Caco-2 (cell line): ENCODE data around the gene PPP3R2. TPM values are rescaled to one million over a fixed set of nuclear protein-coding genes. Genes with fewer than 3 reads are reported as not detected.
"Not testable (repeated sequence)": the region's sequence is repeated elsewhere in the genome, so short reads cannot be mapped to it uniquely, and the experiment has no call there.

Experiments
- BruUV-seq: library from RNA; stranded (reverse); fragments of 400-500 nt; replicated peaks from 2 replicates; lab custom pipeline; 2021; lab: Mats Ljungman, UMichigan
- CTCF ChIA-PET: fragments of 300-600 bp; sonication (Branson Sonifier 250); formaldehyde crosslinking; loops from one replicate; lab custom pipeline; 2022; ENCODE audit warnings: antibody characterized with exemption; lab: Charles Lee
- POLR2A ChIA-PET: fragments of 300-600 bp; sonication (Branson Sonifier 250); formaldehyde crosslinking; loops from one replicate; lab custom pipeline; 2022; ENCODE audit warnings: antibody characterized with exemption; lab: Charles Lee
- DNase-seq, 2 experiments: peaks; one replicate each; pipeline versions ENCODE4 v3.0.0 to v3.0.0-alpha.2; 2020 to 2022
- H3K27me3 ChIP-seq: replicated peaks from 2 replicates; pipeline ENCODE4 v1.6.0; 2011; ENCODE audit warnings: low read length; ENCODE audit not compliant: control insufficient read depth, insufficient read depth
- H3K36me3 ChIP-seq: 2 replicates; pipeline ENCODE4 v1.5.1; 2011; ENCODE audit warnings: low read length; ENCODE audit not compliant: control insufficient read depth, insufficient read depth
- H3K4me1 ChIP-seq: fragments of 250-450 bp; sonication (Bioruptor Pico); 2 replicates; pipeline ENCODE4 v1.5.1; 2020; ENCODE audit warnings: mild to moderate bottlenecking
- H3K4me3 ChIP-seq: 2 replicates; pipeline ENCODE4 v1.5.1; 2011; ENCODE audit warnings: low read depth, mild to moderate bottlenecking, control low read depth, low read length
- H3K9me3 ChIP-seq: fragments of 250-450 bp; sonication (Bioruptor Pico); 2 replicates; pipeline ENCODE4 v1.5.1; 2020; ENCODE audit warnings: mild to moderate bottlenecking, moderate library complexity
- H3K27ac Mint-ChIP-seq: one replicate; pipeline ENCODE4 v1.8.0; 2022; ENCODE audit warnings: mixed read lengths; ENCODE audit not compliant: unreplicated experiment
- H3K27me3 Mint-ChIP-seq: one replicate; pipeline ENCODE4 v1.8.0; 2022; ENCODE audit warnings: mixed read lengths; ENCODE audit not compliant: insufficient read depth, unreplicated experiment
- H3K36me3 Mint-ChIP-seq: one replicate; pipeline ENCODE4 v1.8.0; 2022; ENCODE audit warnings: mild to moderate bottlenecking, mixed read lengths; ENCODE audit not compliant: insufficient read depth, unreplicated experiment
- H3K4me1 Mint-ChIP-seq: one replicate; pipeline ENCODE4 v1.8.0; 2022; ENCODE audit warnings: low read depth, mixed read lengths; ENCODE audit not compliant: unreplicated experiment
- H3K4me3 Mint-ChIP-seq: one replicate; pipeline ENCODE4 v1.8.0; 2022; ENCODE audit warnings: mild to moderate bottlenecking, moderate library complexity, mixed read lengths; ENCODE audit not compliant: unreplicated experiment
- H3K9me3 Mint-ChIP-seq: one replicate; pipeline ENCODE4 v1.8.0; 2022; ENCODE audit warnings: mixed read lengths; ENCODE audit not compliant: unreplicated experiment
- intact Hi-C: fragments of 100-400 bp; cut with micrococcal nuclease; formaldehyde crosslinking; loops from one replicate; pipeline ENCODE4 v1.10.0; 2022; ENCODE audit not compliant: unreplicated experiment
- total RNA-seq: library from RNA; stranded (reverse); gene quantifications from 2 replicates; pipeline ENCODE4 v1.2.3, GENCODE V29; 2022
- TF ChIP-seq, protein P1 (sequence below), 2 experiments: fragments of 200-600 bp in 1 of 2; IDR thresholded peaks; 1 replicate in 1 of 2; 2 replicates in 1 of 2; pipeline versions ENCODE4 v1.5.1 to v1.8.0; 2011 to 2022; ENCODE audit warnings: antibody characterized with exemption in 1 of 2, control low read depth in 1 of 2, inconsistent platforms in 1 of 2, low read depth in 1 of 2, low read length in 1 of 2, mild to moderate bottlenecking in 1 of 2, moderate library complexity in 1 of 2; ENCODE audit not compliant: insufficient read depth in 1 of 2, severe bottlenecking in 1 of 2, unreplicated experiment in 1 of 2

The PPP3R2 gene
- total RNA-seq, 1 experiment from 2014 or later = not detected

DNA sequence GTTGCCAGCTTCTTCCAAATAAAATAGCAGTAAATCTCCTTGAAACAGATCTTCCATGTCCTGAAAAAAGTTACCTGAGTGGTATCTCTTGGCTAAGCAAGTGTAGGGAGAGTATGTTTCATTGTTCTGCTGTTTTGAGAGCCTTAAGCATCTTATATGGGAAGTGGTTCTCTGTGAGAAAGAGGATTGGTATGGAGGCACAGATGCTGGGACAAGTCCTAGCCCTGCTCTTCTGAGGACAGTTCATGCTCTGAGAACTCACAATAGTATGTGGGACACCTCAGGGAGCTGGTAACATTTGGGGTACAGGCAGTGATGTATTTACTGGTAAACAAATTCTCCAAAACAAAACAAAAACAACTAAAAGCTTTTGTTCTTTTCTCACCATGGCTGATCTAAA, 2.0 kb downstream of the PPP3R2 start:
- Mint-ChIP-seq H3K4me3 (no peak overlapping the region), H3K36me3 (no peaks in the 10 kb centered on the region), H3K27ac (no peak overlapping the region), H3K9me3 (no peaks in the 10 kb centered on the region), H3K4me1 (no peaks in the 10 kb centered on the region), H3K27me3 (peaks cover 7% of the 10 kb centered on the region)
- no peaks in the 10 kb centered on the region for H3K4me1 ChIP-seq
- H3K9me3 ChIP-seq = no peaks in the 10 kb centered on the region
- TF ChIP-seq, protein P1, sequence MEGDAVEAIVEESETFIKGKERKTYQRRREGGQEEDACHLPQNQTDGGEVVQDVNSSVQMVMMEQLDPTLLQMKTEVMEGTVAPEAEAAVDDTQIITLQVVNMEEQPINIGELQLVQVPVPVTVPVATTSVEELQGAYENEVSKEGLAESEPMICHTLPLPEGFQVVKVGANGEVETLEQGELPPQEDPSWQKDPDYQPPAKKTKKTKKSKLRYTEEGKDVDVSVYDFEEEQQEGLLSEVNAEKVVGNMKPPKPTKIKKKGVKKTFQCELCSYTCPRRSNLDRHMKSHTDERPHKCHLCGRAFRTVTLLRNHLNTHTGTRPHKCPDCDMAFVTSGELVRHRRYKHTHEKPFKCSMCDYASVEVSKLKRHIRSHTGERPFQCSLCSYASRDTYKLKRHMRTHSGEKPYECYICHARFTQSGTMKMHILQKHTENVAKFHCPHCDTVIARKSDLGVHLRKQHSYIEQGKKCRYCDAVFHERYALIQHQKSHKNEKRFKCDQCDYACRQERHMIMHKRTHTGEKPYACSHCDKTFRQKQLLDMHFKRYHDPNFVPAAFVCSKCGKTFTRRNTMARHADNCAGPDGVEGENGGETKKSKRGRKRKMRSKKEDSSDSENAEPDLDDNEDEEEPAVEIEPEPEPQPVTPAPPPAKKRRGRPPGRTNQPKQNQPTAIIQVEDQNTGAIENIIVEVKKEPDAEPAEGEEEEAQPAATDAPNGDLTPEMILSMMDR (IDR thresholded peaks at IDR 0.05; ENCODE audit: insufficient read depth in 1 of 2, low read depth in 1 of 2, low read length in 1 of 2, severe bottlenecking in 1 of 2, unreplicated experiment in 1 of 2) = no peak
- no peaks in the 10 kb centered on the region for H3K36me3 ChIP-seq
- H3K4me3 ChIP-seq = no peak overlapping the region
- H3K27me3 ChIP-seq = no peaks in the 10 kb centered on the region
- DNase-seq = no peak
- ChIA-PET CTCF (no interaction called here), POLR2A (no interaction called here)
- BruUV-seq = no TSS peak
- intact Hi-C loops = no loop called here

DNA sequence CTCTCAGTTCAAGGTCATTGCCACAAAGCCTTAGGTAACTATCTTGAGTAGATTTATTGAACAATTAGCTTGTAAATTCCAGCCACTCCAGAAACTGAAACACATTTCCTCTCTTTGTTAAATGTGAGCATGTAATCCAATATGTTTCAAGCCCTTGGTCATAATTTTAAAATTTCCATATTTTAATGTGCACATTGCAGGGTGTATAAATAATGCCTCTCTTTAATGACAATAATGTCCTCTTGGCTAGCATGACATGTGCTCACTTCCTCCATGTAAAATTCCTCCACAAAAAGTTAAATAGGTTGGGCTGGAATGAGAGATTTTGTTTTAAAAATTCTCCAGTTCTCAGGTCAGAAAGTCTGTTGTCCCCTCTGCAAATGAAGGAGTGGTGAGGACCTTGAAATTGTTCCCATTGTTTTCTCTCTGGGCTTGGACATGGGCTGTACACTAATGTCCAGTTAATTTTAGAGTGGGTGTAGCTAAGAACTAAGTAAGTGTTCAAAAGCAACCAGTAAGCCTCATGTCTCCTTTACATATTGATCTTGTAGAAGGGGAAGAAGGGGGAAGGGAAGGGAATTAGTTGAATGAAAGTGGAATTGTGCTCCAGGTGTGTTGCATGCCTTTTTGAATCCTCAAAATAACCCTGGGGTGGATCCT, 2.9 kb downstream of the PPP3R2 start:
- H3K9me3 ChIP-seq = no peaks in the 10 kb centered on the region
- BruUV-seq = no TSS peak

DNA sequence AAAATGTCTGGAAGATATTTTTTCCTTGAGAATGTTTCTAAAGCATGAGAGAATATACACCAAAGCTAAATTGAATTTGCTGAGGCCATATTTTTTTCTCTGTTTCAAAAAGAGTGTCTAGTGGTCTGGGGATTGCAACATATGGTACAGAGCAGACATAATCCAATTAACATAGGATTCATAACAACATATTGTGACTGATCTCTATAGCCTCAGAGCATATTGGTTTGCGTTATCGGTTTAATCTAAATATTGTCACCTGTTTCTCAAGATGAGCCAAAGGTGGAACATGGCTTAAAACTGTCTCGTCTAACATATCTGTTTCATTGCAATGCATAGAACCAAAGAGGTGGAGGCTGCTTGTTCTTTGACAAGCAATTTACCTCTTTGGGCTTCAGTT, 3.9 kb downstream of the PPP3R2 start:
- H3K27ac Mint-ChIP-seq = no peak overlapping the region
- TF ChIP-seq, protein P1 (IDR thresholded peaks at IDR 0.05; ENCODE audit: insufficient read depth in 1 of 2, low read depth in 1 of 2, low read length in 1 of 2, severe bottlenecking in 1 of 2, unreplicated experiment in 1 of 2) = no peak
- no peak for DNase-seq
- Histone ChIP-seq H3K4me3 (no peak overlapping the region), H3K36me3 (no peaks in the 10 kb centered on the region), H3K9me3 (no peaks in the 10 kb centered on the region), H3K4me1 (no peaks in the 10 kb centered on the region), H3K27me3 (no peaks in the 10 kb centered on the region)
- ChIA-PET CTCF (no interaction called here), POLR2A (no interaction called here)
- peaks cover 3% of the 10 kb centered on the region for H3K27me3 Mint-ChIP-seq
- intact Hi-C loops = no loop called here
- no TSS peak for BruUV-seq
- H3K4me3 Mint-ChIP-seq = no peak overlapping the region
- no peaks in the 10 kb centered on the region for H3K36me3 Mint-ChIP-seq
- H3K9me3 Mint-ChIP-seq = no peaks in the 10 kb centered on the region
- no peaks in the 10 kb centered on the region for H3K4me1 Mint-ChIP-seq

More for the DNA sequence above, 2.9 kb downstream of the PPP3R2 start:
- Histone ChIP-seq H3K36me3 (no peaks in the 10 kb centered on the region), H3K4me1 (no peaks in the 10 kb centered on the region), H3K4me3 (no peak overlapping the region), H3K27me3 (no peaks in the 10 kb centered on the region)
- no peak overlapping the region for H3K27ac Mint-ChIP-seq
- no peaks in the 10 kb centered on the region for H3K9me3 Mint-ChIP-seq
- H3K4me3 Mint-ChIP-seq = no peak overlapping the region
- DNase-seq = no peak
- H3K36me3 Mint-ChIP-seq = no peaks in the 10 kb centered on the region
- no peaks in the 10 kb centered on the region for H3K4me1 Mint-ChIP-seq
- intact Hi-C loops = no loop called here
- ChIA-PET POLR2A (no interaction called here), CTCF (no interaction called here)
- H3K27me3 Mint-ChIP-seq = peaks cover 5% of the 10 kb centered on the region
- TF ChIP-seq, protein P1 (IDR thresholded peaks at IDR 0.05; ENCODE audit: insufficient read depth in 1 of 2, low read depth in 1 of 2, low read length in 1 of 2, severe bottlenecking in 1 of 2, unreplicated experiment in 1 of 2) = no peak

DNA sequence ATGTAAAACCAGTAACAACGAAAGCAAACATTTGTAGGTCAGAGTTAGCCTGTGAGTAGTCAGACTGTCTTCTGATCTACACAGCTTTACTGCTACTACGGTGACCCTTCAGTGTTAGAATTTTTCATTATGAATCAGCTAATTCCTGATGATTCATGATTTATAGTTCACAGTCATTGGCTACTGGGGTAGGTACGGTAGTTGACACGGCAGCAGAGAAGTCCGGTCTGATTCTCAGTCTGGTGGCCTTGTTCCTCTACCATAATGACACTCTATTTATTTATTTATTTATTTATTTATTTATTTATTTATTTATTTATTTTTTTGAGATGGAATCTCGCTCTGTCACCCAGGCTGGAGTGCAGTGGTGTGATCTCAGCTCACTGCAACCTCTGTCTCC, 4.7 kb downstream of the PPP3R2 start:
- H3K4me1 Mint-ChIP-seq, intact Hi-C loops, H3K36me3 Mint-ChIP-seq, POLR2A ChIA-PET, CTCF ChIA-PET, H3K4me3 Mint-ChIP-seq, DNase-seq, H3K27me3 Mint-ChIP-seq, BruUV-seq, H3K4me3 ChIP-seq, H3K9me3 ChIP-seq, H3K27ac Mint-ChIP-seq, H3K9me3 Mint-ChIP-seq, H3K36me3 ChIP-seq, H3K4me1 ChIP-seq, H3K27me3 ChIP-seq: not testable (repeated sequence)
